HL-60 (cell line): ENCODE measurements around the gene ATF7IP.

ENCODE experiments used
- DNase-seq, 2 experiments: peaks; one replicate each; pipeline ENCODE4 v3.0.0-alpha.2; 2010 to 2020; ENCODE audit warnings: low read depth in 1 of 2, low spot score in 1 of 2
- H3K27ac ChIP-seq: fragments of 250-450 bp; sonication (Bioruptor Pico); replicated peaks from 2 replicates; pipeline ENCODE4 v1.5.1; 2020; ENCODE audit warnings: mild to moderate bottlenecking, moderate library complexity
- H3K27me3 ChIP-seq: fragments of 250-450 bp; sonication (Bioruptor Pico); 2 replicates; pipeline ENCODE4 v1.5.1; 2021; ENCODE audit warnings: mild to moderate bottlenecking, moderate library complexity; ENCODE audit not compliant: insufficient read depth, poor library complexity, severe bottlenecking
- H3K4me3 ChIP-seq: replicated peaks from 2 replicates; pipeline ENCODE4 v1.5.1; 2011; ENCODE audit warnings: mild to moderate bottlenecking, control low read depth, low read length; ENCODE audit not compliant: insufficient read depth
- GABPA ChIP-seq: IDR thresholded peaks from 2 replicates; pipeline ENCODE4 v1.6.1; 2012; ENCODE audit warnings: low read depth
- POLR2AphosphoS5 ChIP-seq: IDR thresholded peaks from 2 replicates; pipeline ENCODE4 v1.6.1; 2012; ENCODE audit warnings: low read depth
- SPI1 ChIP-seq: IDR thresholded peaks from 2 replicates; pipeline ENCODE4 v1.6.1; 2012; ENCODE audit warnings: low read depth, mild to moderate bottlenecking, borderline replicate concordance
- TF ChIP-seq, protein P1 (sequence below): IDR thresholded peaks from one replicate; pipeline ENCODE4 v1.5.1; 2011; ENCODE audit warnings: low read length, control low read depth, inconsistent platforms; ENCODE audit not compliant: insufficient read depth
- TF ChIP-seq, protein P2 (sequence below): IDR thresholded peaks from 2 replicates; pipeline ENCODE4 v1.6.1; 2012; ENCODE audit warnings: low read depth; ENCODE audit not compliant: insufficient replicate concordance

The ATF7IP gene

GRCh38 chr12:14410841-14411569 lies 45.5 kb downstream of the ATF7IP start:
- no peak for DNase-seq
- no peaks in the 10 kb centered on the region for H3K27me3 ChIP-seq
- H3K27ac ChIP-seq = no peak overlapping the region
- H3K4me3 ChIP-seq = no peak overlapping the region
- TF ChIP-seq, protein P1, sequence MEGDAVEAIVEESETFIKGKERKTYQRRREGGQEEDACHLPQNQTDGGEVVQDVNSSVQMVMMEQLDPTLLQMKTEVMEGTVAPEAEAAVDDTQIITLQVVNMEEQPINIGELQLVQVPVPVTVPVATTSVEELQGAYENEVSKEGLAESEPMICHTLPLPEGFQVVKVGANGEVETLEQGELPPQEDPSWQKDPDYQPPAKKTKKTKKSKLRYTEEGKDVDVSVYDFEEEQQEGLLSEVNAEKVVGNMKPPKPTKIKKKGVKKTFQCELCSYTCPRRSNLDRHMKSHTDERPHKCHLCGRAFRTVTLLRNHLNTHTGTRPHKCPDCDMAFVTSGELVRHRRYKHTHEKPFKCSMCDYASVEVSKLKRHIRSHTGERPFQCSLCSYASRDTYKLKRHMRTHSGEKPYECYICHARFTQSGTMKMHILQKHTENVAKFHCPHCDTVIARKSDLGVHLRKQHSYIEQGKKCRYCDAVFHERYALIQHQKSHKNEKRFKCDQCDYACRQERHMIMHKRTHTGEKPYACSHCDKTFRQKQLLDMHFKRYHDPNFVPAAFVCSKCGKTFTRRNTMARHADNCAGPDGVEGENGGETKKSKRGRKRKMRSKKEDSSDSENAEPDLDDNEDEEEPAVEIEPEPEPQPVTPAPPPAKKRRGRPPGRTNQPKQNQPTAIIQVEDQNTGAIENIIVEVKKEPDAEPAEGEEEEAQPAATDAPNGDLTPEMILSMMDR = no peak
- TF ChIP-seq POLR2AphosphoS5 (no peak), SPI1 (no peak), GABPA (no peak)
- TF ChIP-seq, protein P2, sequence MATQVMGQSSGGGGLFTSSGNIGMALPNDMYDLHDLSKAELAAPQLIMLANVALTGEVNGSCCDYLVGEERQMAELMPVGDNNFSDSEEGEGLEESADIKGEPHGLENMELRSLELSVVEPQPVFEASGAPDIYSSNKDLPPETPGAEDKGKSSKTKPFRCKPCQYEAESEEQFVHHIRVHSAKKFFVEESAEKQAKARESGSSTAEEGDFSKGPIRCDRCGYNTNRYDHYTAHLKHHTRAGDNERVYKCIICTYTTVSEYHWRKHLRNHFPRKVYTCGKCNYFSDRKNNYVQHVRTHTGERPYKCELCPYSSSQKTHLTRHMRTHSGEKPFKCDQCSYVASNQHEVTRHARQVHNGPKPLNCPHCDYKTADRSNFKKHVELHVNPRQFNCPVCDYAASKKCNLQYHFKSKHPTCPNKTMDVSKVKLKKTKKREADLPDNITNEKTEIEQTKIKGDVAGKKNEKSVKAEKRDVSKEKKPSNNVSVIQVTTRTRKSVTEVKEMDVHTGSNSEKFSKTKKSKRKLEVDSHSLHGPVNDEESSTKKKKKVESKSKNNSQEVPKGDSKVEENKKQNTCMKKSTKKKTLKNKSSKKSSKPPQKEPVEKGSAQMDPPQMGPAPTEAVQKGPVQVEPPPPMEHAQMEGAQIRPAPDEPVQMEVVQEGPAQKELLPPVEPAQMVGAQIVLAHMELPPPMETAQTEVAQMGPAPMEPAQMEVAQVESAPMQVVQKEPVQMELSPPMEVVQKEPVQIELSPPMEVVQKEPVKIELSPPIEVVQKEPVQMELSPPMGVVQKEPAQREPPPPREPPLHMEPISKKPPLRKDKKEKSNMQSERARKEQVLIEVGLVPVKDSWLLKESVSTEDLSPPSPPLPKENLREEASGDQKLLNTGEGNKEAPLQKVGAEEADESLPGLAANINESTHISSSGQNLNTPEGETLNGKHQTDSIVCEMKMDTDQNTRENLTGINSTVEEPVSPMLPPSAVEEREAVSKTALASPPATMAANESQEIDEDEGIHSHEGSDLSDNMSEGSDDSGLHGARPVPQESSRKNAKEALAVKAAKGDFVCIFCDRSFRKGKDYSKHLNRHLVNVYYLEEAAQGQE = no peak

DNA sequence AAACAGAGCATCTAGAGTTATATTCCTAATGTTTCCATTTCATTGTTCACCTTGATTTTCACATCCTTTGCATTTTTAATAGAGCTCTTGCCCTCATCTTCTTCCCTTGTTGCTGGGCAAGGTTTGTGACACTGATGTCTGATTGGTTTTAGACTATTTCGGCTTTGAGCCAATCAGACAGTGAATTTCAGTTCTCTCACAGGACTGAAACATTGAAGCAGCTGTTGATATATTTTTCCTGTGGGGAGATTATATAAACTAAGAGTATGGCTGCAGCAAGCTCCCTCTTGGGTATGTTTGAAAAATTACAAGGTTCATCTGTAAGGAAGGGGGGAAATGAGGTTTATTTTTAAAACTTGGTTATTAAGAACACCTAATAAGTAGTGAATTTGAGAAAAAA lies 51.2 kb downstream of the ATF7IP start:
- DNase-seq = no peak
- Histone ChIP-seq H3K27me3 (no peaks in the 10 kb centered on the region), H3K27ac (no peak overlapping the region), H3K4me3 (no peak overlapping the region)
- TF ChIP-seq SPI1 (no peak), GABPA (no peak), POLR2AphosphoS5 (no peak)
- TF ChIP-seq, protein P2 = no peak
- TF ChIP-seq, protein P1 = no peak

- DNase-seq = peak; percentile 12 to 43
- Histone ChIP-seq H3K27ac (no peak overlapping the region), H3K4me3 (no peak overlapping the region), H3K27me3 (no peaks in the 10 kb centered on the region)
- TF ChIP-seq SPI1 = no peak
These were observed 52.2 kb downstream of the ATF7IP start for GRCh38 chr12:14417715-14418114.

- TF ChIP-seq, protein P1 = no peak
- TF ChIP-seq, protein P2 = no peak
- no peak for TF ChIP-seq SPI1
- no peak for TF ChIP-seq POLR2AphosphoS5
- no peak for TF ChIP-seq GABPA
- Histone ChIP-seq H3K27ac (no peak overlapping the region), H3K27me3 (no peaks in the 10 kb centered on the region), H3K4me3 (no peak overlapping the region)
- DNase-seq = no peak
These were observed 53.0 kb downstream of the ATF7IP start for GRCh38 chr12:14418451-14418890.
